GM19240 (cell line): ENCODE results near the gene ETV7.
"Not testable (repeated sequence)": the region's sequence is repeated elsewhere in the genome, so short reads cannot be mapped to it uniquely, and the experiment has no call there.

ENCODE experiments used
- DNase-seq: peaks from one replicate; pipeline ENCODE4 v3.0.0; 2011; ENCODE audit warnings: low spot score; ENCODE audit not compliant: insufficient read length

Gene ETV7

DNA sequence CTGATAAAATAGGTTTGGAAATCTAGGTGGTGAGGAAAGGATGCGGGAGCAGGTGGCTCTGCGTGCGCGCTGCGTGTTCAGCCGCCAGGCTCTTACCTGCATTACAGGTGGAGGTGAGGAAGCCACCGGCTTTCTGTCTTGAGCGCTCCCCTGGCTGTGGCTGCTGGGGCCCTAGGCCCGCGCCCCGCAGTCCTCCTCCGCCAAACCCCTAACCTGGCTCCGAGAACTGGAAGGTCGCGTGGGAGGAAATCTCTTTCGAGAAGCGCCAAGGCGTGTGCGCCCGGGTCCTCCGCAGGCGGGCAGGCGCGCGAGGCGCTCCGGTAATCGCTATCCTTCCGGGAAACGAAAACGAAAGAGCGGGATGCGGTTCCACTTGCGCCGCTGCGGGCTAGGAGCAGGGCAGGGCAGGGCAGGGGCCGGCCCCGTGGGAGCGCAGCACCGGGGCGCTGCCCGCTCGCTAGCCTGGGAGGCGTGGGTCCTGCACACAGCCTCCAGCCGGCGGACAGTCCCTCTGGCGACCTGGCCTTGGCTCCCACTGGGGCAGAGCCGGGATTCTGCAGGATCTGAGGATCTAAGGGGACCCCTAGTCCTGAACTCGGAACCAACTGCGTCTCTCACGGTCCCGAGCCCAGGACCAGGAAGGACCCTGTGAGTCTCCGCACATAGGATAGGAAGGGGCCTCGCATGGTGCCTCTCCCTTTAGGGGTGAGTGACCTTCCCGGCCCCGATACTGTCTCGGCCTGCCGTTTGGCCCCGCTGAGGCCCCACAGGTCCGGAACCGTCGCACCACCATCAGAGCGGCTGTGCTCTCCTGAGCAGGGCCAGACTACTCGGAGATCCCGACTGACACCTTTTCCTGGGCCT lies at the start of gene ETV7:
Gene ETV7, minus strand, starts transcription at position 230 of the 864 bp plus-strand sequence. Its CDS starts 128 bp downstream, at position 102.
- DNase-seq: no peak

DNA sequence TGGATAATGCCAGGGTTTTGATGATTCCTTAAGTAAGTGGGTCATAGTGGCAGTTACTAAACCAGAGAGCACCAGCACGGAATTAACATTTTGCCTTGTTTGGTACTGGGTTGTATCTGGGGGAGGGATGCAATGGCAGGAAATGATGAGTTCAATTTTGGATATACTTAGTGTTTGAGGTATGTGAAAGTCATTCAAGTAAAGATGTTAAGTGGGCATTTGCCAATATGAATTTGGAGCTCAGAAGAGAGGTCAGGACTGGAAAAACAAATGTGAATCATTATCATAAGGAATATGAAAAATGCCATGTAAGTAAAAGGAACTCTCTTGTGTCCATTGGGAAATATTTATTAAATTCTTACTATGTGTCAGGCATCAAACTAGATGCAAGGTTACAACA lies 49.0 kb upstream of the ETV7 start:
- DNase-seq: no peak

DNA sequence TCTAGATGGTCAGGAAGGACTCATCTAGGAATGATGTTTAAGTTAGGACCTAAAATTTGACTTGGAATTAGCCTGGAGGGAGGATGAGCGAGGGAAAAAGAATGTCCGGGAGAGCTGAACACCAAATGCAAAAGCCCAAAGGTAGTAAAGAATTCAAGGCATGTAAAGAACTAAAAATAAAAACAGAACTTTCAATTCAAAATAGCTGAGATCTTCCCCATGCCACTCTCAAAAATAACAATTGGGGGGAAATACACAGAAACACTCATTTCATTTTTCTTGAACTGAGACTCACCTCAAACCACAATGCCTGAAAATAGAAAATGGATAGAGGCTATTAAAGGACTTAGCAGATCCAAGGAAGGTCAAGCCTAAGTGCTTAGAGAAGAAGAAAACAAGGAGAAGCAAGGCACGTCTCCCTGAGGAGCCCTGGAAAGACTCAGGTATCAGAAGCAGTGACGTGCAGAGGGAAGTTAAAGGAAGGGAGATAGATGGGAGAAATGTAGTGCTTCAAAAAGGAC lies 44.7 kb upstream of the ETV7 start:
- DNase-seq: no peak

DNA sequence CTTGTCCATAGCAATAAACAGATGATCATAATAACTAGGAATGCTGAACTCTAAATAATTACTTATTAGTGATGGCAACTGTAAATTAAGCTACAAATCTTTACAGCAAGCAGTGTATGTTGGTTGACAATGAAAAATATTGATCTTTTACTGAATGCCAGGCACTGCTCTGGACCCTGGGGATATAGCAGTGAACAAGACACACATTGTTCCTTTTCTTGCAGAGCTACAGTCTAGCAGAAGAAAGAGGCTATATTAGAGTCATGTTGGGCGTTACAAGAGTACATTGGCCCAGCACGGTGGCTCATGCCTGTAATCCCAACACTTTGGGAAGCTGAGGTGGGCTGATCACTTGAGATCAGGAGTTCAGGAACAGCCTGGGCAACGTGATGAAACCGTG lies 43.7 kb upstream of the ETV7 start:
- DNase-seq: no peak

DNA sequence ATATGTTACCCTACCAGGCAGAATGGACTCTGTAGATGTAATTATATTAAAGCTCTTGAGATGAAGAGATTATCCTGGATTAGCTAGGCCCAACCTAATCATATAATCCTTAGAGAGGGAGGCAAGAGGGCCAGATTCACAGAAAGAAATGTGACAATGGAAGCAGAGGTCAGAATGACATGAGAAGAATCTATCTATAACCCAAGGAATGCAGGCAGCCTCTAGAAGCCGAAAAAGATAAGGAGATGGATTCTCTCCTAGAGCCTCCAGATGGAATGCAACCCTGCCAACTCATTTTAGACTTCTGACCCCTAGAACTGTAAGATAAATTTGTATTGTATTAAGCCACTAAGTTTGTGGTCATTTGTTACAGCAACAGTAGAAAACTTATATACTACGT lies 42.9 kb upstream of the ETV7 start:
- no peak for DNase-seq

DNA sequence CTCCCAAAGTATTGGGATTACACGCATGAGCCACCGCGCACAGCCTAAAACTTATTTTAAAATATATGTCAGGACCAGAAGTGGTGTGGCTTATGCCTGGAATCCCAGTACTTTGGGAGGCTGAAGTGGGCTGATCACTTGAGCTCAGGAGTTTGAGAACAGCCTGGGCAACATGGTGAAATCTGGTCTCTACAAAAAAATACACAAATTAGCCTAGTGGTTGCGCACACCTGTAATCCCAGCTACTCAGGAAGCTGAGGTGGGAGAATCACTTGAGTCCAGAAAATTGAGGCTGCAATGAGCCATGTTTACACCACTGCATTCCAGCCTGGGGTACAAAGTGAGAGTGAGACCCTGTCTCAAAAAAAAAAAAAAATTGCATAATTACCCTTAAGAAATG lies 41.4 kb upstream of the ETV7 start:
- no peak for DNase-seq

DNA sequence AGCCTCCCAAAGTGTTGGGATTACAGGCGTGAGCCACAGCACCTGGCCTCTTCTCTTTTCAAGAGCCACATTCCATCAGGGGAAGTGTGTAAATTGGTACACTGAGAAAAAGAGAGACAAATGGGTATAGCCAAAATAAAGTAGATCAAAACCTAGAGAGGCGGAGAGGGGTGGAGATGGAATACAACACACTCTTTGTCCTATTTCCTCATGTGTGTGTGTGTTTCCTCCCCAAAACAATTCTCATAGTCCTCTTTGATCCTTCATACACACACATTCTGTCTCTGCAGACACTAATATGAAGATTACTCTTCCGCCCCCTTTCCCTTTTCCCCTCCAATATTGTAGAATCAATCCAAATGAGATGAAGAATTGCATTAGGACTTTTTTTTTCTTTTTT lies 39.2 kb upstream of the ETV7 start:
- no peak for DNase-seq

DNA sequence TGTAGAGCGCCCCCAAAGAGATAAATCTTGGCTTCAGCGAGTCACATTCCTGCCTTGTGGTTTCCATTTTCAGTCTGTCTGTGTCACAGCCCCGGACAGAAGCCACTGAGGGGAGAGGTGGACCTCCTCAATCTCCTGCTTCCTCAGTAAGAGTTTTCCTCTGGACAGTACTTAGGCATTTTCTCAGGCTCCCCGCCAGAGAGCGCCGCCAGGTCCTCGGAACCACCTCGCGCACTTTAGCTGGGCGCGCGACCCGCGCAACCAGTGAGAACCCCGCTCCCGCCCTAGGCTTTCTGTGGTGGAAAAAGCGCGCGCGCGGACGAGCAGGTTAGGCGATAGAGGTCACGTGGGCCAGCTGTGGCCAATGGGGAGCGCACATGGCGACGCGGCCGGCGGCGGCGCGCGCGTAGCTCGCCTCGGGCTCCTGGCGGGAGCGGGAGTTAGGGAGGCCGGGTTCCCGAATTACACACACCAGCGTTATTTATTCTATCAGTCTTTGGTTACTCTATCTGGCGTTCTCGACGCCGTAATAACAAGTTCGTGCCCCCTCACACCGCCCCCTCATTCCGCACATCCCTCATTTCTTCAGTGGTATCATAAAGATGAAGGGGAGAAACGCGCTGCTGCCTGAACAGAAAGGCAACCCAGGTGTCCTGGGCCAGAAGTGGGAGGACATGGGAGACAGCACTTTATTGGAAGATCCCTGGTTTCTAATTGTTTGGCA lies 35.8 kb upstream of the ETV7 start:
- peak; percentile 86 for DNase-seq

DNA sequence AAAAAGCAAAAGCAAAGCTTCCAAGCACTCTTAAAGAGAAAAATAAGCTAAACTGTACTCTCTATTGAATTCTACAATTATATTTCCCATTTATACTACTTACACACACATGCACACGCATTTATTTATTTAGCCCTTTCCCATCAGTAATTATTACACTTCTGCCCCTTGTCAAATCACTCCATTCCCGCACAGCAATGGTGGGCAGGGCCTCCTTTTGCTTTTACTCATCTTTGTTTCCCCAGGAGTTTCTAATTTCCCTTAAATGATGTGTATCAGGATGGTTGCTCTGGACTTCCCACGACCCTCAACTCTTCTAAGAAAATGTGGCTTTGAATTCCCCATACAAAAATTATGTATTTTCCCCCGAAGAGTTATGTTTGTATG lies 35.2 kb upstream of the ETV7 start:
- no peak for DNase-seq

DNA sequence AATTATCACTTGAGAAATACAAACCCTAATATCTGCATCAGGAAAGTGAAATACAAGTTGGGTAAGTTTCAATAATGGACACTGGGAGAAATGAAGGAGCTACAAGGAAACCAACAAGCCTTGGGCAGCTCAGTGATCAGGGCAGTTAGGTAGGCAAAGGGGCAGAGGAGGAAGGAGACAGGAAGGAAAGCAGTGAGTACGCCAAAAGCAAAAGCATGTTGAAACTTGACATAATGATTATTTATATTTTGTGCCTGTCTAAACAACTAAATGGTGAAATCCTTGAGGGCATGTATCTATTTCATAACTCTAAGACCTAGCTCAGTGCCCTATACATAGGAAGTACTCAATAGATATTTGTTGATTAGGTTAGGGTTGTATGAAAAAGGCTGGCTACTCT lies 31.8 kb upstream of the ETV7 start:
- no peak for DNase-seq

DNA sequence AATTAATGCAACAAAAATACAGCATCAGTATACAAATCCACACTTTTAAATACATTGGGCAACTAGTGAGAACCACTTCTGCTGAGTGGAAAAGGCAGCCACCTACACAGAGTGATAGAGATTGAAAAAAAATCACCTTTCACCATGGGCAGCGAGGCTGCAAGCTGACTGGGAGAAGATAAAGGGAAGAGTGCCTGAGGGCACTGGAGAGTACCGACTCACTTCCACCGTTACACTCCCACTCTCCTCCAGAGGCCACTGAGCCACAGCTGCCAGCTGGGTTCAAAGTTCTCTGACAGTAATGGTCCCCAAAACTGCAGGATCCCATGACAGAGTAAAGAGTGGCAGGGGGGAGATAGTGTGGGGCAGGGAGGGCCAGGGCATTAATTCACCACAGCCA lies 31.1 kb upstream of the ETV7 start:
- DNase-seq: no peak

DNA sequence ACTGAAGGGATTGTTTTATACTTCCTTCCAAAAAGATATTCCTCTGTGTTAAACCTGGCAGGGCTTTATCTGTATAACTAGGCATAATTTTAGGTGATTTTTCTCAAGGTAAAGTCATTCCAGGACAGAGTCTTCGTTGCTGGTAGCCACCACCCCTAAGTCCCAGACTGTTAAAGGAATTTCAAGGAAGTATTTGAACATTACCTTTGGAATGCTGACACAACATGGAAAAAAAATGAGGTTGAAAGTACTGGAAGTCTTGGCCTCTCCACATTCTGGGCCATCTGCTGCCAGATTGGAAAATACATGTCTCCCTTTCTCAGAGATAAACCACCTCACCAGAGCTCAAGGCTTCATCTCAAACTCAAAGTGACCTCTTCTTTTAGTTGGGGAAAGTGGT lies 27.0 kb upstream of the ETV7 start:
- DNase-seq: no peak

DNA sequence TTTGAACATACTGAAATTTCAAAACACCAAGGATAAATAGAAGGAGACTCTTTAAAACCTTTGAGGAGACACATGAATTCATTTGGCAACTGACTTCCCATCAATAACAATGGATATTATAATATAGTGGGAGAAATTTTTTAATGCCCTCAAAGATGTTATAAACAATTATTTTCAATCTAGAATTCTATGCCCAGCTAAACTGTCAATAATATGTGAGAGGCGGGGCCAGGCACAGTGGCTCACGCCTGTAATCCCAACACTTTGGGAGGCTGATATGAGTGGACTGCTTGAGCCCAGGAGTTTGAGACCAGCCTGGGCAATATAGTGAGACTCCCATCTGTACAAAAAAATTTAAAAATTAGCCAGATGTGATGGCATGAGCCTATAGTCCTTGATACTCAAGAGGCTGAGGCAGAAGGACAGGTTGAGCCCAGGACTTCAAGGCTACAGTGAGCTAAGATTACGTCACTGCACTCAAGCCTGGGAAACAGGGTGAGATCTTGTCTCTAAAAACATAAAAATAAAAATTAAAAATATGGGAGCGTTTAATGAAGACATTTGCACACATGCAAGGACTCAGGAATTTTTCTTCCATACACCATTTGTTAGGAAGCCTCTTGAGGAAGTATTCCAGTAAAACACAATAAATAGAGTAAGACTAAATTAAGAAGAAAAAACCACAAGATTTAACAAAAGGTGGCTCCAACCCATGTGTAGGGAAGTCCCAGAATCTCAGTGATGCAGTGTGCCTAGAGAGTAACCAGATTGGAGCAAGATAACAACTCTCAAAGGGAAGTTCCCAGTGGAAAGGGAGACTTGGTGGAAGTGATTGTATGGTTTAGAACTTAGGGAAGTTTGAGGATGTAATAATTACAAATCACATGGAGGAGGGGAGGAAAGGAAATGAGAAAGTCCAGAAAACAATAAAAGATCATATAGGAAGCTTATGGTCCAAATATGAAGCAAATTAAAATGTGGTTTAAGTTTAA lies 26.3 kb upstream of the ETV7 start:
- no peak for DNase-seq

DNA sequence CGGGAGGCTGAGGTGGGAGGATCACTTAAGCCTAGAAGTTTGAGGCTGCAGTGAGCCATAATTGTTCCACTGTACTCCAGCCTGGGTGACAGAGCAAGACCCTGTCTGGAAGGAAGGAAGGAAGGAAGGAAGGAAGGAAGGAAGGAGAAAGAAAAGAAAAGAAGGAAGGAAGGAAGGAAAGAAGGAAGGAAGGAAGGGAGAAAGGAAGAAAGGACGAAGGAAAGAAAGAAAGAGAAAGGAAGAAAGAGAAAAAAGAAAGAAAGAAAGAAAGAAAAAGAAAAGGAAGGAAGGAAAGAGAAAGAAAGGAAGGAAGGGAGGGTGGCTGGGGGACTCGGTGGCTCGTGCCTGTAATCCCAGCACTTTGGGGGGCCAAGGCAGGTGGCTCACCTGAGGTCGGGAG lies 22.2 kb upstream of the ETV7 start:
- not testable (repeated sequence) for DNase-seq

DNA sequence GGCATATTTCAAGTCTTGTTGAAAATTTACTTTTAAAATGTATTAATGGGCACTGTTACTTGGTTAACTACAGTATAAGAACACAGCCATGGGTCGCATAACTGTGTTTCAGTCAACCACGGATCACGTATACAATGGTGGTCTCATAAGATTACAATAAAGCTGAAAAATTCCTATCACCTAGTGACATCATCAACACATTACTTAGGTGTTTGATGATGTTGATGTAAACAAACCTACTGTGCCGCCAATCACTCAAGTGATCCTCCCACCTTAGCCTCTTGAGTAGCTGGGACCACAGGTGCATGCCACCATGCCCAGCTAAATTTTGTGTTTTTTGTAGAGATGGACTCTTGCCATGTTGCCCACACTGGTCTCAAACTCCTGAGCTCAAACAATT lies 16.7 kb upstream of the ETV7 start:
- no peak for DNase-seq

DNA sequence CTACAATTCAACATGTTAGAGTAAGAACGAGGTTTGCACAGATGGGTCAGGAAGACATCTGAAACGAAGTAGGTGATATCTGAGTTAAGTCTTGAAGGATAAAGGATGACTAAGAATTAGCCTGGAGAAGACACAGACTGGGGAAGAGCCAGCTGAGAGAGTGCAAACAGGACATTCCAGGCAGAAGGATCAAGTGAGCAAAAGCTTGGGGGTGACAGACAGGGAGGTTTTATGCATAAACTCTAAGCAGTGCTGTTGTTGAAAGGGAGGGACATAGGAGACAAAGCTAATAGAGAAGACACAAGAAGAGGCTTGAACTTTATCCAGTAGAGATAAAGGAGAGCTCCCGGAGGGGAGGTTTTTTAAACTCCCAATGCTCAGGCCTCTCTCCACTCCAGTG lies 15.0 kb upstream of the ETV7 start:
- no peak for DNase-seq

DNA sequence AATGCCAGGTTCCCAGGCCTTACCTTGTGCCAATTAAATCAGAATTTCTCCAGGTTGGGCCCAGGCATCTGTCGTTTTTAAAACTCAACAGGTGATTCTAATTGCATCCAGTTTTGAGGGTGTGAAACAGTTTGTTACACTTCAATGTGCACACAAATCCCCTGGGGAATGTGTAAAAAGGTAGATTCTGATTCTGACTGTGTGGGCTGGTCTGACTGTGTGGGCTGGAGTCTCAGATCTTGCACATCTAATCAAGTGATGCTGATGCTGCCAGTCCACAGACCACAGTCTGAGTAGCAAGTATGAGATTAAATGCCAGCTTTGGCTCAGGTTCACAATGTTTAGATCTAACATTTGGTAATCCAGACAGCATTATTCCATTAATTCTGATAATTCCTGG lies 12.5 kb upstream of the ETV7 start:
- no peak for DNase-seq

DNA sequence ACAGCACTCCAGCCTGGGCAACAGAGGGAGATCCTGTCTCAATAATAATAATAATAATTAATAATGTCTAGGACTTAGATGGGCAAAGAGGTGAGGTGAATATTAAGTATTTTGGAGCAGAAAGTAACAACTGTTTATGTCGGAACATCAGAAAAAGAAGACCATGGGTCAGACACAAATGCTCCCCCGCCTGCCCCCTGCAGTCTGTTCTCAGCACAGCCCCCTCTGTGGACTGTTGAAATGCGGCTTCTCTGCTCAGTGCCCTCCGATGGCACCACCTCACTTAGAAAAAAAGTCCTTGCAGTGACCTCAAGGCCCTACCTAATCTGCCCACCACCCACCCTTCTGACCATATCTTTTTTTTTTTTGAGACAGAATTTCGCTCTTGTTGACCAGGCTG lies 5.2 kb upstream of the ETV7 start:
- no peak for DNase-seq

DNA sequence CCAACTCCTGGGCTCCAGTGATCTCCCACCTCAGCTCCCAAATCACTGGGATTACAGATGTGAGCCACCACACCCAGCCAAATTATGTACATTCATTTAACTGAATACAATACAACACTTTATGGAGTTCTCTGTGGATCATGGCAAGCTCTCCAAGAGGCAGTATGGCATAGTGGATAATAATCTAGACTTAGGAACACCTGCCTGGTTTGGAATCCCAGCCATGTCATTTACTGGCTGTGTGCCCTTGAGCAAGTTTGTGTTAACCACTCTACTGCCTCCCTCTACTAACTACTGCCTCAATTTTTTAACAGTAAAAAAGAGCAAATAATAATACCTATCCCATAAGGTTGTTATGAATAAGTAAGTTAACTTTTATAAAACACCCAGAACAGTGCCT lies 1.9 kb upstream of the ETV7 start:
- DNase-seq: no peak

DNA sequence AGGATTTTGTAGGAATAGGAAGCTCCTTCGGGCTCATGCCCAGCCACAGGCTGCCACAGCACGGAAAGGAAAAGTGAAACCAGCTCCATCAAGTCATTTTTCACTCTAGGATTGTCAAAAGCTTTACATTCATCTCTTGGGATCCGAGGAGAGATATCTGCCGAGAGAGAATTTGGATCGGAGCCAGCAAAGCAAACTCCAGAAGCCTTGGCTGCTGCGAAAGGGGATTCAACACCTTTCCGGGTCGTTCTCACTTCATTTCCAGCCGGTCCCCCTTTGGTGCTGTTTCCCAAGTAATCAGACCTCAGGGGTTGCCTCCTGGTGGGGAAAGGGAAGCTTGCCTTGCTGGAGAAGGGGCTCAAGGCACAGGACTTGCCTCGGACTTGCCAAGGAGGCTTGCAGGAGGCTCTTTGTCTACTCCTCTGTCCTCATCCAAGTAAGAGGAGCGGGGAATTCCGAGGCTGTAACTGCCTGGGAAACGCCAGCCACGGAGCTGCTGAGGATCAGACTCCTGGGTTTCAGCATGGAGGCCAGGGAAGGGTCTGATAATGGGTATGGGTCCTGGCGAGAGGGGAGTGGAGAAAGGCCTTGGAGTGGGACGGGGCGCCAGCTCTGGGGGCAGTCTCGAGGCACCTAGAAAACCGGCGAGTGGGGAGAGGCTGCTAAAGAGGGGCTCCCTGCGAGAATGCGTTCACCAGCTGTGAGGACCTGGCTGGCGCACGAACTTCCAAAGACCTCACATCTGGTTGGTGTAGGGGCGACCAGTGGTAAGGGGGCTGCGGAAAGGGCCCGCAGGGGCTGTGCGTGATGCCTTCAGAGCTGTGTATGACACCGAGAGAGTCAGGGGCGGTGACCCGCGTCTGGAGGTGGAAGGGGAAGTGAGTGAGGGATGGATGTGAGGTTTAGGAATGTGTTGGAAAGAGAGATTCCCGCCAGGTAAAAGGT lies 702 bp downstream of the ETV7 start:
- DNase-seq: no peak
